MM.1S (cell line): ENCODE data around the gene GFRA1.

Experiments used
- CTCF ChIP-seq: fragments of 300-600 bp; sonication (generic); IDR thresholded peaks from 2 replicates; pipeline ENCODE4 v1.5.1; 2016; ENCODE audit warnings: antibody characterized with exemption, low read length, mixed read lengths
- EZH2phosphoT487 ChIP-seq: fragments of 300-600 bp; sonication (generic); IDR thresholded peaks from 2 replicates; pipeline ENCODE4 v1.6.1; 2018; ENCODE audit warnings: antibody characterized with exemption, low read length

GRCh38 chr10:116168329-116168728 lies 104.7 kb downstream of the GFRA1 start:
- TF ChIP-seq EZH2phosphoT487: no peak
- no peak for TF ChIP-seq CTCF
